GM12873 (cell line): Measurements from ENCODE around the gene JAG2.

Experiments
- TF ChIP-seq, protein P1 (sequence below): IDR thresholded peaks from 2 replicates; pipeline ENCODE4 v1.5.1; 2012; ENCODE audit warnings: low read depth, mild to moderate bottlenecking, moderate library complexity, low read length, control low read depth; ENCODE audit not compliant: insufficient read depth; ENCODE audit errors: missing control alignments

The JAG2 gene

DNA sequence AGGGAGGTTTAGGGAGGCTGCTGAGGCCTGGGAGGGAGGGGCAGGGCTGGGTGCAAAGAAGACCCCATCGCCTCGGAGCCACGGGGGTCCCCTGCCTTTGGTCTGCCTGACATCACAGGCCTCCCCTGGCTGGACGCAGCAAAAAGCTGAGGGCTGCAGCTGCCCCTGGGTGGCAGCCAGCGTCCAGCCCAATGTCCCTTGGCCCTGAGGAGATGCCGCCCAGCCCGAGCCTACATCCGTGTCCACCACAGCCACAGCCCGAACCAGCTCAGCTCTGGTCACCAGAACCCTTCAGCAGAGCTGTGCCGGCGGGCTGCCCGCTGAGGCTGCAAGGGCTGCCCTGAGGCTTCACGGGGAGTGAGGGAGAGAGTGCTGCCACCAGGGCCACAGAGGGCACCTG is 10.6 kb upstream of the JAG2 start:
- TF ChIP-seq, protein P1, sequence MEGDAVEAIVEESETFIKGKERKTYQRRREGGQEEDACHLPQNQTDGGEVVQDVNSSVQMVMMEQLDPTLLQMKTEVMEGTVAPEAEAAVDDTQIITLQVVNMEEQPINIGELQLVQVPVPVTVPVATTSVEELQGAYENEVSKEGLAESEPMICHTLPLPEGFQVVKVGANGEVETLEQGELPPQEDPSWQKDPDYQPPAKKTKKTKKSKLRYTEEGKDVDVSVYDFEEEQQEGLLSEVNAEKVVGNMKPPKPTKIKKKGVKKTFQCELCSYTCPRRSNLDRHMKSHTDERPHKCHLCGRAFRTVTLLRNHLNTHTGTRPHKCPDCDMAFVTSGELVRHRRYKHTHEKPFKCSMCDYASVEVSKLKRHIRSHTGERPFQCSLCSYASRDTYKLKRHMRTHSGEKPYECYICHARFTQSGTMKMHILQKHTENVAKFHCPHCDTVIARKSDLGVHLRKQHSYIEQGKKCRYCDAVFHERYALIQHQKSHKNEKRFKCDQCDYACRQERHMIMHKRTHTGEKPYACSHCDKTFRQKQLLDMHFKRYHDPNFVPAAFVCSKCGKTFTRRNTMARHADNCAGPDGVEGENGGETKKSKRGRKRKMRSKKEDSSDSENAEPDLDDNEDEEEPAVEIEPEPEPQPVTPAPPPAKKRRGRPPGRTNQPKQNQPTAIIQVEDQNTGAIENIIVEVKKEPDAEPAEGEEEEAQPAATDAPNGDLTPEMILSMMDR, result no peak

DNA sequence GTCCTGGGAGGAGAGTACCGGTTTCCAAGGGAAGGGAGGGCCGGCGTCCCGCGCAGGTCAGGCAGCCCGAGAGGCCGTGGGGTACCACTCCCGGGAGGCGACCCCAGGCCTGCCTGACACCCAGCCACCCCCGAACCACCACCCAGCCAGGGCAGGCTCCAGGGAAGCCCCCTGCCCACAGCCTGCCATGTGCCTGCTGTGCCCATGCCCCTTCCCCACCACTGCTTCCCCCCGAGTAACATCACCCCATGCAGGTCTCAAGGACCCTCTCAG is 10.2 kb upstream of the JAG2 start:
- TF ChIP-seq, protein P1, result no peak

DNA sequence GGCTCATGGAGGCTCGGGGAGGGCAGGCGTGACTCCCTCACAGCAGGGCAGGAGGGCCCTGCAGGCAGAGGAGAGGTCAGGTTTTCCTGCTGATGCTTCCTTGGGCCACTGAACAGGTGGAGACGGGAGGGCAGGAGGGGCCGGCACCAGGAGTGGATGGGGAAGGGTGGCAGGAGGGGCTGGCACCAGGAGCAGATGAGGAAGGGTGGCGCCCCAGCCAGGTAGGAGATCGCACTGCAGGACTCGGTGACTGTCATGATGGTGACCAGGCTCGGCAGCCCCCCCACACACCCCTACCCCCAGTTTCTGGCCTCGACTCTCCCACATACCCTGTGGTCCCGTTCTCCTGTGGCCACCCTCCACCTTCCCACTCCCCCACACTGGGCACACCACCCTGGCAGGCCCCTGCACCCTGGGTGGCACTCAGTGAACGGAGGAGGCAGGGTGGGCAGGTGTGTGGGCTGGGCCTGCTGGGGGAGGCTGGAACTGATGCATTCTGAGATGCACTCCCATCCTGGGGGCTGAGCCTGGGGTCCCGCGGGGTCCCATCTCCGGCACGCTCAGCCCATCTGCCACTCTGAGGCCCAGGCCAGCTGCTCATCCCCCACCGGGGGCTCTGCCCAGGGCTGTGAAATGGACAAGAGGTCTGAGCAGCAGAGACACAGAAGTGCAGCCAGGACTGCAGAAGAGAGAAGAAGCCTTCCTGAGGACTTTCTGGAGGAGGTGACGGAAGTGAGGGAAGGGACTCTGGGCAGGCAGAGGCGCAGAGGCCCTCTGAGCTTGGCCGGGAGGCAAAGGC is 9.7 kb upstream of the JAG2 start:
- TF ChIP-seq, protein P1, result no peak

DNA sequence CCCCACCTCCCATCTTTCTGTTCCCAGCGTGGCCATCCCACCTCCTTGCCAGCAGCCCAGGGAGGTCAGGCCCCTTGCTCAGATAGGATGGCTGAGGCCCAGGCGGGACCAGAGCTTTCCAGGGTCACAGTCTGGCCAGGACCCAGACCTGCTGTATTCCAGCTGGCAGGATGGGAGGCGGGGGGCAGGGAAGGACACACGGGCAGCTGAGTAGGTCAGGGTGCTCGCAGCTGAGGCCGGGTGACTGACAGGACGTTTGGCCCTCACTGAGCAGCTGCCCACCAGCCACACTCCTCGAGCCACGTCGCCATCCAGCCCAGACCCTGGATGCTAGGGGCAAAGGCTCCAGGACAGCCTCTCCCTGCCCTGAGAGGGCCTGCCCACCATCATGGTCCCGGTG is 8.5 kb upstream of the JAG2 start:
- TF ChIP-seq, protein P1, result no peak

DNA sequence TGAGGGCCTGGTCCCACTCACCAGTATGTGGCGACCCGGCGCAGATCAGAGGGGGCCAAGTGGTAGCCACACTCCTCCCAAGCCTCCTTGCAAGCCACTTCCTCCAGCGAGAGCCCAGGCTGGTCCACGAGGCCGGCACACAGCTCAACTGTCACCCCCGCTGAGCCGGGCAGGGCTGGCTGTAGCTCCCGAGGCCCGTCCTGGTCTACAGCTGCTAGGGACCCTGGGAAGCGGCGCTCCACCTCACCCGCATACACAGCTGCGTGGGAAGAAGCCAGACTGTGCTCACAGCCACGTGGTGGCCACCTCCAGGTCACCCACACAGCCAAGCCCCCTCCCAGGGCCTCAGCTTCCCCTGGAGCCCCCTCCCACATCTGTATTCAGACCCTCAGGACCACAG is 7.9 kb upstream of the JAG2 start:
- TF ChIP-seq, protein P1, result no peak

DNA sequence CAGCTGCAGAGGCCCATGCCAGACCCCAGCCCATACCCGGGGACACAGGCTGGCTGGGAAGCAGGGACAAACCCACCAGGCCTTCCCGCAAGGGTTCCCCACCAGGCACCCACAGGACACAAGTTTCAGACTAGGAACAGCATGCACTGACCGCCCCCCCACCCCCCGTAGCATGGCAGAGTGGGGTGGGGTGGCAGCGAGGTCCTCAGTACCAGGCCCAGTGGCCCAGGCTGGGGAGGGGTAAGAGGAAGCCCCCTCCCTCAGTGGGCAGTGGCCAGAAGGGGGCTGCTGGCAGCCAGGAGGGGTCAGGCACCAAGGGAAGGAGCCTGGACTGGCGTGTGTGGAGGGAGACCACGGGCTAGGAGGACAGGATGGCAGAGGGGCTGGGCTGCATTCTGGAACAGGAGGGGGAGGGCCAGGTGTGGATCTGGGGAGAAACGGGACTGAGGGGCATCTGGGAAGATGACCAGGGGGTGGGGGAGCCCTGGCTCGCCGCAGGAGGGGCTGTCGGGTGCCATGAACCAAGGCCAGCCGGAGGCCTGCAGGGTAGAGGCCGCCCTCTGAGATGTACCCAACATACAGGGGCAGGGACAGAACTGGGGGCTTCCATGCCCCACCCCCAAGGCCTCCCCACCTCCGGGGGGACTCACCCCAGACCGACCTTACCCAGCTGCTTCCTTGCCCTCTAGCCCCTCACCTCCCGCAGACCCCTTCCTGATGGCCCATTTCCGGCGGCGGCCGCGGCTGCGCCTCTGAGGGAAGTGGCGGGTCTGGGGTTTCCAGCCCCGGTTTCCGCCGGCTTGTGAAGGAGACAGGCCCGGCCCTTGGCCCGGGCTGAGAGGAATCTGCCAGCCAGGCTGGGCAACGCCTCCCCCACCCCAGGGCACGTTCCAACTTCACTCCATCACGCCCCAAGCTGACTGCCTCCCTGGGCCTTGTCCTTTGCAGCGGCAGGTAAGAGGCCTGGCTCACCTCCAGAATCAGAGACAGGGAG is 5.6 kb upstream of the JAG2 start:
- TF ChIP-seq, protein P1, result no peak

DNA sequence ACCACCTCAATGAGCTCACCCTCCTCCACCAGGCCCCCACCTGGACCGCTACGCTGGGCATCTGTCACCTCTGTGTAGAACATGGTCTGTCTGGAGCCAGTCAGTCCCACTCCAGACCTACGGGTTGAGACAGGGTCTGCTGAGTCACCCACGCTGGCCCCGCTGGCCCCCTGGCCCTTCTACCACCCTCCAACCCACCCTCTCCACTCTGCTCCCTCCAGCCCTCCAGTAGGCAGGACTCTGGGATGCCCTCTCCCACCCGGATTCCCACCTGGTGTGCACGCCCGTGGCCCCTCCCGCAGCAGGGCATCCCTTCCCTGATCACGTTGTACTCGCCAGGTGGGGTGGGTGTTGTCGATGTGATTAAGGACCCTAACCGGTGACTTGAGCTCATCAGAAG is 4.6 kb upstream of the JAG2 start:
- TF ChIP-seq, protein P1, result no peak
